IPS-NIHi7 (cell line): Measurements from ENCODE around the gene DMD.
"Not testable (repeated sequence)": the region's sequence is repeated elsewhere in the genome, so short reads cannot be mapped to it uniquely, and the experiment has no call there.

Source experiments
- DNase-seq: peaks from one replicate; pipeline ENCODE4 v3.0.0; 2012; ENCODE audit warnings: mixed read lengths; ENCODE audit errors: extremely low spot score

The DMD gene

GRCh38 chrX:31606771-31607170 is 1604.6 kb downstream of the DMD start:
- no peak for DNase-seq

- no peak for DNase-seq
Observed at GRCh38 chrX:31604629-31605221, 1606.6 kb downstream of the DMD start.

- DNase-seq, result no peak
Observed at GRCh38 chrX:31603411-31604120, 1607.8 kb downstream of the DMD start.

GRCh38 chrX:31600823-31601222 is 1610.5 kb downstream of the DMD start:
- DNase-seq, result no peak

GRCh38 chrX:31593353-31593752 is 1618.0 kb downstream of the DMD start:
- no peak for DNase-seq

GRCh38 chrX:31591355-31591754 is 1620.0 kb downstream of the DMD start:
- DNase-seq, result no peak

GRCh38 chrX:31590581-31591114 is 1620.7 kb downstream of the DMD start:
- no peak for DNase-seq

- DNase-seq, result no peak
Observed at GRCh38 chrX:31589503-31589902, 1621.8 kb downstream of the DMD start.

- no peak for DNase-seq
Observed at GRCh38 chrX:31588355-31588754, 1623.0 kb downstream of the DMD start.

GRCh38 chrX:31583892-31584291 is 1627.5 kb downstream of the DMD start:
- not testable (repeated sequence) for DNase-seq

- DNase-seq, result no peak
Observed at GRCh38 chrX:31580726-31581125, 1630.6 kb downstream of the DMD start.

- peak; percentile 16 for DNase-seq
Observed at GRCh38 chrX:31580227-31580626, 1631.1 kb downstream of the DMD start.

- DNase-seq, result no peak
Observed at GRCh38 chrX:31572360-31572759, 1639.0 kb downstream of the DMD start.

GRCh38 chrX:31570658-31571057 is 1640.7 kb downstream of the DMD start:
- DNase-seq, result no peak

- no peak for DNase-seq
Observed at GRCh38 chrX:31563792-31564191, 1647.6 kb downstream of the DMD start.

- no peak for DNase-seq
Observed at GRCh38 chrX:31555506-31555905, 1655.8 kb downstream of the DMD start.

- no peak for DNase-seq
Observed at GRCh38 chrX:31551913-31552312, 1659.4 kb downstream of the DMD start.

- no peak for DNase-seq
Observed at GRCh38 chrX:31550158-31550557, 1661.2 kb downstream of the DMD start.

- DNase-seq, result no peak
Observed at GRCh38 chrX:31547816-31548215, 1663.5 kb downstream of the DMD start.

GRCh38 chrX:31547416-31547815 is 1663.9 kb downstream of the DMD start:
- no peak for DNase-seq

- peak; percentile 51 for DNase-seq
Observed at GRCh38 chrX:31546126-31546525, 1665.2 kb downstream of the DMD start.

- DNase-seq, result no peak
Observed at GRCh38 chrX:31545726-31546125, 1665.6 kb downstream of the DMD start.

- DNase-seq, result no peak
Observed at GRCh38 chrX:31545191-31545590, 1666.2 kb downstream of the DMD start.
